Measurements from ENCODE around the gene NEK9. TPM values are rescaled to one million over a fixed set of nuclear protein-coding genes. Genes with fewer than 3 reads are reported as not detected.

Gene NEK9
- total and polyA plus RNA-seq, 2 experiments from 2014 or later: 16.3 to 31.1 TPM

DNA sequence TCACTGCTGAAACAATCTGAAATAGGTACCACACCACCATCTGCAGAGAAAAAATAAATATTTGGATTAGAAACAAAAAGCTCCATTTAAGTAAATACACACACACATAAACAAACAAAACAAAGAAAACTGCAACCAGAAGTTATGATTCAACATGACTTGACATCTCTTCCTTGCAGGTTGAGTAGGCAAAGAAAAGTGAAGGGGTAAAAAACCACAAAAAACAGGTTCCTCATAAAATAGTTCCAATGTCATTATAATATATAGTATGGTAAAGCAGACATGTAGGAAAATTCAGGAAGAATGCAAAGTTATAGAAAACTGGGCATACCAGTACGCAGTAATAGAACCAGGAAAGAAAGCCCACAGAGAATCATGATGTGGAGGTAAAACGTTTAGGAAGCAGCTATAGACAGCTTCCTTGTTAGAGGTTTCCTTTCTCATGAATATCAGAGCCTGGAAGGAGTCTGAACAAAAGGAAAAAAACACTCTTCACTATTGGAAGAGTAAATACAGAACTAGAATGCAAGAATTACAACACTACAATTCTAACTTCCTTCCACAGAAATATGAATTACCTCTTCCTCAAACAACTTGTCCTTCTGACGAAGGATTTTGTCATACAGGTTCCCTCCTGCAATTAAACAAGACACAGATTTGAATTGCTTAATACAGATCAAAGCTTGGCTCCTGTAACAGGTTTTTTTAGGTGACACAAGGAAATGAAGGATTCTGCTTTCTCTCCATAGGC, 6.1 kb downstream of the NEK9 start (continued):
- TF ChIP-seq, protein P1, sequence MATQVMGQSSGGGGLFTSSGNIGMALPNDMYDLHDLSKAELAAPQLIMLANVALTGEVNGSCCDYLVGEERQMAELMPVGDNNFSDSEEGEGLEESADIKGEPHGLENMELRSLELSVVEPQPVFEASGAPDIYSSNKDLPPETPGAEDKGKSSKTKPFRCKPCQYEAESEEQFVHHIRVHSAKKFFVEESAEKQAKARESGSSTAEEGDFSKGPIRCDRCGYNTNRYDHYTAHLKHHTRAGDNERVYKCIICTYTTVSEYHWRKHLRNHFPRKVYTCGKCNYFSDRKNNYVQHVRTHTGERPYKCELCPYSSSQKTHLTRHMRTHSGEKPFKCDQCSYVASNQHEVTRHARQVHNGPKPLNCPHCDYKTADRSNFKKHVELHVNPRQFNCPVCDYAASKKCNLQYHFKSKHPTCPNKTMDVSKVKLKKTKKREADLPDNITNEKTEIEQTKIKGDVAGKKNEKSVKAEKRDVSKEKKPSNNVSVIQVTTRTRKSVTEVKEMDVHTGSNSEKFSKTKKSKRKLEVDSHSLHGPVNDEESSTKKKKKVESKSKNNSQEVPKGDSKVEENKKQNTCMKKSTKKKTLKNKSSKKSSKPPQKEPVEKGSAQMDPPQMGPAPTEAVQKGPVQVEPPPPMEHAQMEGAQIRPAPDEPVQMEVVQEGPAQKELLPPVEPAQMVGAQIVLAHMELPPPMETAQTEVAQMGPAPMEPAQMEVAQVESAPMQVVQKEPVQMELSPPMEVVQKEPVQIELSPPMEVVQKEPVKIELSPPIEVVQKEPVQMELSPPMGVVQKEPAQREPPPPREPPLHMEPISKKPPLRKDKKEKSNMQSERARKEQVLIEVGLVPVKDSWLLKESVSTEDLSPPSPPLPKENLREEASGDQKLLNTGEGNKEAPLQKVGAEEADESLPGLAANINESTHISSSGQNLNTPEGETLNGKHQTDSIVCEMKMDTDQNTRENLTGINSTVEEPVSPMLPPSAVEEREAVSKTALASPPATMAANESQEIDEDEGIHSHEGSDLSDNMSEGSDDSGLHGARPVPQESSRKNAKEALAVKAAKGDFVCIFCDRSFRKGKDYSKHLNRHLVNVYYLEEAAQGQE (IDR thresholded peaks at IDR 0.05; ENCODE audit: unreplicated experiment): no peak
- TF ChIP-seq, protein P2, sequence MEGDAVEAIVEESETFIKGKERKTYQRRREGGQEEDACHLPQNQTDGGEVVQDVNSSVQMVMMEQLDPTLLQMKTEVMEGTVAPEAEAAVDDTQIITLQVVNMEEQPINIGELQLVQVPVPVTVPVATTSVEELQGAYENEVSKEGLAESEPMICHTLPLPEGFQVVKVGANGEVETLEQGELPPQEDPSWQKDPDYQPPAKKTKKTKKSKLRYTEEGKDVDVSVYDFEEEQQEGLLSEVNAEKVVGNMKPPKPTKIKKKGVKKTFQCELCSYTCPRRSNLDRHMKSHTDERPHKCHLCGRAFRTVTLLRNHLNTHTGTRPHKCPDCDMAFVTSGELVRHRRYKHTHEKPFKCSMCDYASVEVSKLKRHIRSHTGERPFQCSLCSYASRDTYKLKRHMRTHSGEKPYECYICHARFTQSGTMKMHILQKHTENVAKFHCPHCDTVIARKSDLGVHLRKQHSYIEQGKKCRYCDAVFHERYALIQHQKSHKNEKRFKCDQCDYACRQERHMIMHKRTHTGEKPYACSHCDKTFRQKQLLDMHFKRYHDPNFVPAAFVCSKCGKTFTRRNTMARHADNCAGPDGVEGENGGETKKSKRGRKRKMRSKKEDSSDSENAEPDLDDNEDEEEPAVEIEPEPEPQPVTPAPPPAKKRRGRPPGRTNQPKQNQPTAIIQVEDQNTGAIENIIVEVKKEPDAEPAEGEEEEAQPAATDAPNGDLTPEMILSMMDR (conservative IDR thresholded peaks at IDR 0.05; ENCODE audit: low read depth in 2 of 2): no peak
- TF ChIP-seq, protein P3, sequence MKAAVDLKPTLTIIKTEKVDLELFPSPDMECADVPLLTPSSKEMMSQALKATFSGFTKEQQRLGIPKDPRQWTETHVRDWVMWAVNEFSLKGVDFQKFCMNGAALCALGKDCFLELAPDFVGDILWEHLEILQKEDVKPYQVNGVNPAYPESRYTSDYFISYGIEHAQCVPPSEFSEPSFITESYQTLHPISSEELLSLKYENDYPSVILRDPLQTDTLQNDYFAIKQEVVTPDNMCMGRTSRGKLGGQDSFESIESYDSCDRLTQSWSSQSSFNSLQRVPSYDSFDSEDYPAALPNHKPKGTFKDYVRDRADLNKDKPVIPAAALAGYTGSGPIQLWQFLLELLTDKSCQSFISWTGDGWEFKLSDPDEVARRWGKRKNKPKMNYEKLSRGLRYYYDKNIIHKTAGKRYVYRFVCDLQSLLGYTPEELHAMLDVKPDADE (IDR thresholded peaks at IDR 0.05): no peak
- no peak for TF ChIP-seq POLR2AphosphoS5 (IDR thresholded peaks at IDR 0.05; ENCODE audit: low read depth)

DNA sequence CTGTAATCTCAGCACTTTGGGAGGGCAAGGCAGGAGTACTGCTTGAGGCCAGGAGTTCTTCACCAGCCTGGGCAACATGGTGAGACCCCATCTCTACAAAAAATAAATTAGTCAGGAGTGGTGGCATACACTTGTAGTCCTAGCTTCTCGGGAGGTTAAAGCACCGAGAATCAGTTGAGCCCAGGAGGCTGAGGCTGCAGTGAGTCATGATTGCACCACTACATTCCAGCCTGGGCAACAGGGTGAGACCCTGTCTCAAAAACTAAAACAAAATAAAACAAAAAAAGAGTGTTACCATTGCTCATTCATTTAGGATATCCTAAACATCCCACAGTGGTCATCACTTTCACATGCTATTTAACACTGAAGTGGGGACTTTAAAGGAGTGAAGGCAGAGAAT, 7.8 kb downstream of the NEK9 start:
- DNase-seq (ENCODE audit: low spot score): no peak
- Histone ChIP-seq H3K79me2 (replicated peaks; ENCODE audit: insufficient read depth) (no peaks in the 10 kb centered on the region), H2AFZ (no peak overlapping the region), H3K27me3 (ENCODE audit: insufficient read depth) (no peaks in the 10 kb centered on the region), H3K36me3 (ENCODE audit: insufficient read depth) (no peaks in the 10 kb centered on the region), H3K27ac (ENCODE audit: low read depth) (no peak overlapping the region), H3K4me3 (no peak overlapping the region), H3F3A (replicated peaks; ENCODE audit: low read depth) (no peaks in the 10 kb centered on the region), H3K4me2 (no peak overlapping the region), H3K4me1 (ENCODE audit: insufficient read depth) (no peaks in the 10 kb centered on the region), H4K20me1 (replicated peaks; ENCODE audit: insufficient read depth) (peaks cover 4% of the 10 kb centered on the region; the same call in 1 of the 2 replicates), H3K9me2 (ENCODE audit: insufficient read depth) (no peaks in the 10 kb centered on the region)
- Mint-ChIP-seq H3K27me3 (ENCODE audit: insufficient read depth, low read depth, poor library complexity) (no peaks in the 10 kb centered on the region), H3K27ac (no peak overlapping the region), H3K4me3 (no peak overlapping the region), H3K4me1 (no peaks in the 10 kb centered on the region), H3K36me3 (ENCODE audit: low read depth) (peaks cover 32% of the 10 kb centered on the region), H3K9me3 (no peaks in the 10 kb centered on the region)
- no peak for ATAC-seq
- TF ChIP-seq, protein P1 (IDR thresholded peaks at IDR 0.05; ENCODE audit: unreplicated experiment): no peak
- TF ChIP-seq CREB1 (CRISPR knock-in tag; IDR thresholded peaks at IDR 0.05; ENCODE audit: low read depth) (no peak), EZH2phosphoT487 (IDR thresholded peaks at IDR 0.05; ENCODE audit: unreplicated experiment) (no peak)
- TF ChIP-seq, protein P4, sequence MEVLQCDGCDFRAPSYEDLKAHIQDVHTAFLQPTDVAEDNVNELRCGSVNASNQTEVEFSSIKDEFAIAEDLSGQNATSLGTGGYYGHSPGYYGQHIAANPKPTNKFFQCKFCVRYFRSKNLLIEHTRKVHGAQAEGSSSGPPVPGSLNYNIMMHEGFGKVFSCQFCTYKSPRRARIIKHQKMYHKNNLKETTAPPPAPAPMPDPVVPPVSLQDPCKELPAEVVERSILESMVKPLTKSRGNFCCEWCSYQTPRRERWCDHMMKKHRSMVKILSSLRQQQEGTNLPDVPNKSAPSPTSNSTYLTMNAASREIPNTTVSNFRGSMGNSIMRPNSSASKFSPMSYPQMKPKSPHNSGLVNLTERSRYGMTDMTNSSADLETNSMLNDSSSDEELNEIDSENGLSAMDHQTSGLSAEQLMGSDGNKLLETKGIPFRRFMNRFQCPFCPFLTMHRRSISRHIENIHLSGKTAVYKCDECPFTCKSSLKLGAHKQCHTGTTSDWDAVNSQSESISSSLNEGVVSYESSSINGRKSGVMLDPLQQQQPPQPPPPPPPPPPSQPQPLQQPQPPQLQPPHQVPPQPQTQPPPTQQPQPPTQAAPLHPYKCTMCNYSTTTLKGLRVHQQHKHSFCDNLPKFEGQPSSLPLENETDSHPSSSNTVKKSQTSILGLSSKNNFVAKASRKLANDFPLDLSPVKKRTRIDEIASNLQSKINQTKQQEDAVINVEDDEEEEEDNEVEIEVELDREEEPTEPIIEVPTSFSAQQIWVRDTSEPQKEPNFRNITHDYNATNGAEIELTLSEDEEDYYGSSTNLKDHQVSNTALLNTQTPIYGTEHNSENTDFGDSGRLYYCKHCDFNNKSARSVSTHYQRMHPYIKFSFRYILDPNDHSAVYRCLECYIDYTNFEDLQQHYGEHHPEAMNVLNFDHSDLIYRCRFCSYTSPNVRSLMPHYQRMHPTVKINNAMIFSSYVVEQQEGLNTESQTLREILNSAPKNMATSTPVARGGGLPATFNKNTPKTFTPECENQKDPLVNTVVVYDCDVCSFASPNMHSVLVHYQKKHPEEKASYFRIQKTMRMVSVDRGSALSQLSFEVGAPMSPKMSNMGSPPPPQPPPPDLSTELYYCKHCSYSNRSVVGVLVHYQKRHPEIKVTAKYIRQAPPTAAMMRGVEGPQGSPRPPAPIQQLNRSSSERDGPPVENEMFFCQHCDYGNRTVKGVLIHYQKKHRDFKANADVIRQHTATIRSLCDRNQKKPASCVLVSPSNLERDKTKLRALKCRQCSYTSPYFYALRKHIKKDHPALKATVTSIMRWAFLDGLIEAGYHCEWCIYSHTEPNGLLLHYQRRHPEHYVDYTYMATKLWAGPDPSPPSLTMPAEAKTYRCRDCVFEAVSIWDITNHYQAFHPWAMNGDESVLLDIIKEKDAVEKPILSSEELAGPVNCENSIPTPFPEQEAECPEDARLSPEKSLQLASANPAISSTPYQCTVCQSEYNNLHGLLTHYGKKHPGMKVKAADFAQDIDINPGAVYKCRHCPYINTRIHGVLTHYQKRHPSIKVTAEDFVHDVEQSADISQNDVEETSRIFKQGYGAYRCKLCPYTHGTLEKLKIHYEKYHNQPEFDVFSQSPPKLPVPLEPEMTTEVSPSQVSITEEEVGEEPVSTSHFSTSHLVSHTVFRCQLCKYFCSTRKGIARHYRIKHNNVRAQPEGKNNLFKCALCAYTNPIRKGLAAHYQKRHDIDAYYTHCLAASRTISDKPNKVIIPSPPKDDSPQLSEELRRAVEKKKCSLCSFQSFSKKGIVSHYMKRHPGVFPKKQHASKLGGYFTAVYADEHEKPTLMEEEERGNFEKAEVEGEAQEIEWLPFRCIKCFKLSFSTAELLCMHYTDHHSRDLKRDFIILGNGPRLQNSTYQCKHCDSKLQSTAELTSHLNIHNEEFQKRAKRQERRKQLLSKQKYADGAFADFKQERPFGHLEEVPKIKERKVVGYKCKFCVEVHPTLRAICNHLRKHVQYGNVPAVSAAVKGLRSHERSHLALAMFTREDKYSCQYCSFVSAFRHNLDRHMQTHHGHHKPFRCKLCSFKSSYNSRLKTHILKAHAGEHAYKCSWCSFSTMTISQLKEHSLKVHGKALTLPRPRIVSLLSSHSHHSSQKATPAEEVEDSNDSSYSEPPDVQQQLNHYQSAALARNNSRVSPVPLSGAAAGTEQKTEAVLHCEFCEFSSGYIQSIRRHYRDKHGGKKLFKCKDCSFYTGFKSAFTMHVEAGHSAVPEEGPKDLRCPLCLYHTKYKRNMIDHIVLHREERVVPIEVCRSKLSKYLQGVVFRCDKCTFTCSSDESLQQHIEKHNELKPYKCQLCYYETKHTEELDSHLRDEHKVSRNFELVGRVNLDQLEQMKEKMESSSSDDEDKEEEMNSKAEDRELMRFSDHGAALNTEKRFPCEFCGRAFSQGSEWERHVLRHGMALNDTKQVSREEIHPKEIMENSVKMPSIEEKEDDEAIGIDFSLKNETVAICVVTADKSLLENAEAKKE (CRISPR knock-in tag; IDR thresholded peaks at IDR 0.05): no peak
